ELF-1 (cell line): ENCODE results near the gene PKNOX2.

Source experiments
- DNase-seq: peaks from one replicate; pipeline ENCODE4 v3.0.0-alpha.2; 2016; ENCODE audit warnings: low read depth, low spot score

Gene PKNOX2, protein sequence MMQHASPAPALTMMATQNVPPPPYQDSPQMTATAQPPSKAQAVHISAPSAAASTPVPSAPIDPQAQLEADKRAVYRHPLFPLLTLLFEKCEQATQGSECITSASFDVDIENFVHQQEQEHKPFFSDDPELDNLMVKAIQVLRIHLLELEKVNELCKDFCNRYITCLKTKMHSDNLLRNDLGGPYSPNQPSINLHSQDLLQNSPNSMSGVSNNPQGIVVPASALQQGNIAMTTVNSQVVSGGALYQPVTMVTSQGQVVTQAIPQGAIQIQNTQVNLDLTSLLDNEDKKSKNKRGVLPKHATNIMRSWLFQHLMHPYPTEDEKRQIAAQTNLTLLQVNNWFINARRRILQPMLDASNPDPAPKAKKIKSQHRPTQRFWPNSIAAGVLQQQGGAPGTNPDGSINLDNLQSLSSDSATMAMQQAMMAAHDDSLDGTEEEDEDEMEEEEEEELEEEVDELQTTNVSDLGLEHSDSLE

GRCh38 chr11:125164422-125165110, at the start of gene PKNOX2:
Gene PKNOX2, plus strand, starts transcription at chr11:125164751. Its CDS starts 186,555 bp downstream, at chr11:125351306.
- peak; percentile 78 for DNase-seq

DNA sequence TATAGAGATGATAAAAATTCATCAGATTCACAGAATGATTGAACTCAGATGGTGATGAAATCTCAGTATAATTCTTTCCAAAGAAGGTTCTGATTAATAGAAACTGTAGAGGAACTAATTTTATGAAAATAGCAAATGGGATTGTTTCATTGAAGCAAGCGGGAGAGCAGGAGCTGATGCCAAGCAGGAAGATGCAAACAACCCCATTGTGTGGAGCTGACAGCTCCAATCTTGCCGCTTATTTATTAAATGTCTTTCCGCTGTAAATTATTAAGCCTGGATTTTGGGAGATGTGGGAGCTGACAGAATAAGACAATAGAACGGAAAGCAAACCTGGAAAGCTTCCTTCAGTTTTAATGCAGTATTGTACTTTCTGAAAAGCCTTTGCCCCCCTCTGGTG, 47.1 kb upstream of the PKNOX2 start:
- DNase-seq = no peak

DNA sequence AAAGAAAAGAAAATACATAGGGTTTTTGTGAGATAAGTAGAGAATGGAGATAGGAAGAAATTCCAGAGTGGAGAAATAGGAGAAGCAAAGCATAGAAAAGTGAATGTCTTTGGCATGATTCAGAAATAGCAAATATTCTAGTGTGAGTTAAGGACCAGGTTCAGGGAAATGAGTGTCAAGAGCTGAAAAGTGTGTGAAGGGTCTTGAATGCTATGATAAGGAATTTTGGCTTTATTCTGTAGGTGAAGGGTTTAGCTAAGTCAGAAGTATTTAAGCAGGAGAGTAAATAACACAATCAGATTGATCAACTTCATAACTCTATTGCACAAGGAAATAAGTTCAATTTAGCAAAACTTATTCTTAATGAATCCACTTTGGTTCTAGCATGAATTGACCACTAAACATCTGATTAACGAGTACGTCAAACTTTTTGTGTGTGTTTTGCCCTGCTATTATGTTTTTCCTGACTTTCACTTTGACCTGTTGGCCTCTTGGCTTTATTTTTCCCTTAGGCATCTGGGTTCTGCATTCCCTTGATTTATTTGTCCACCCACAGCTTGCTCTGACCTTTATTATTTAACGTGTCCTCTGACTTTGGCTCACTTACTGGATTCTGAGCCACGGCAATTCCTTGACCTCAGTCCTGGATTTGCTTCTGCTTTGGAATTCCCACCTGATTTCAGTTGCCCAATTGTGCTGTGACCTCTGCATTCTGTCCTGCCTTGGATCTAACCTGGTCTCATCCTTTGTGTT, 41.2 kb upstream of the PKNOX2 start:
- DNase-seq = no peak

GRCh38 chr11:125123947-125124617, 40.5 kb upstream of the PKNOX2 start:
- DNase-seq = peak; percentile 67

GRCh38 chr11:125124618-125124992, 39.9 kb upstream of the PKNOX2 start:
- DNase-seq = no peak

DNA sequence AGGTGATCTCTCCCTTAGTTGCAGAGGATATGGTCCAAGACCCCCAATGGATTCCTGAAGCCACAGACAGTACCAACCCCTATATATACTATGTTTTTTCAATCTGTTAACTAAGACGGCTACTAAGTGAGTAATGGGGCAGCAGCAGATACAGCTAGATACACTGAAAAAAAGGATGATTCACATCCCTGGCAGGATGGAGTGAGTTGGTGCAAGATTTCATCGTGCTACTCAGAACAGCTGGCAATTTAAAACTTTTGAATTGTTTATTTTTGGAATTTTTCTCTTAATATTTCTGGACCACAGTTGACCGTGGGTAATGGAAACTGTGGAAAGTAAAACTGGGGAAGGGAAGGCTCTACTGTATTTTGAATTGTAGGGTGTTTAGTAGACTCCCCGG, 36.1 kb upstream of the PKNOX2 start:
- DNase-seq = no peak

DNA sequence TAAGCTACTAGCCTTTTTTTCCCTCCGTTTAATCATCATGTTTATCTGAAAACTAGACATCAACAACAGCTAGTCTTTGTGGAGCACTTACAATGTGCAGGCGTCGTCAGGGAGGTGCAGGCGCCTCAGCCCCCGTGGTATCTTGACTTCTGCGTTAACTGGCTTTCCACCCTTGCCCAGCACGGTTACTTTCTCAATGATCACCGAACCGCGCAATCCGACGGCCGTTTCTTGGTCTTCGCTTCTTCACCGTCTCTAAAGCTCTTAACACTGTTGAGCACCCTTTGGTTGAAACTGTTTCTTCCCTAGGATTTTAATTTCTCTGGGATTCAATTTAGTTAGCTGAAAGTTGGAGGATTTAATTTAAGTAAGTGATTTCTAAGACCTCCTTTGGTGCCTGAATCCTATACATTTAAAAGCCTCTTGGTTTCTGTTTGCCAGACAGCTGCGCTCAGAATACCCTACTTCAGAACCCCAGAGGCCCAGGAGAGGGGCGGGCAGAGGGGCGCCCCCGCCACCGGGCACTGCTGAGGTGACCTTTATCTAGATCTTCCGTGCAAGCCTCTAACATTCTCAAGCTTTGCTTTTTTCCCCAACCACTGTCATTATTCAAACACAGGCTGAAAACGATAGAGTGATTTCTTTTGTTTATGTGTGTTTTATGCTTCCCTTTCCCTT, 35.1 kb upstream of the PKNOX2 start:
- DNase-seq = no peak

- no peak for DNase-seq
Measured at GRCh38 chr11:125132071-125132470, 32.5 kb upstream of the PKNOX2 start.

GRCh38 chr11:125132596-125132995, 32.0 kb upstream of the PKNOX2 start:
- DNase-seq = no peak

- DNase-seq = no peak
Measured at GRCh38 chr11:125136001-125136400, 28.6 kb upstream of the PKNOX2 start.

DNA sequence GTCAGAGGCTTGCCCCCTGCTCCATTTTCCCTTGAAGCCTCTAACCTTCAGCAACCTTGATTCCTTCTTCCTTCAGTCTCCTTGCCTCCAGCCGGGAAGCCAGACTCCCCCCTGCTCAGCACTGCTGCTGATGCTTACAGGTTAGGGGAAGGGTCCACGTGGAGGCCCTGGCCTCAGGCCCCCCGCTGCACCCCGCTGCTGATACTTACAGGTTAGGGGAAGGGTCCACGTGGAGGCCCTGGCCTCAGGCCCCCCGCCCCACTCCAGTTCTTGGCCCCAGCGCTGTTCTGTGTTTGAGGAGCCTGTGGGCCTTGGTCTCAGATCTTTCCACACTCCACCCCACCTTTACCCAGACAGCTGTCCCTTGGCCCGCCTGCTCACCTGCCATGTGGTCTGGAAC, 25.6 kb upstream of the PKNOX2 start:
- DNase-seq = no peak

DNA sequence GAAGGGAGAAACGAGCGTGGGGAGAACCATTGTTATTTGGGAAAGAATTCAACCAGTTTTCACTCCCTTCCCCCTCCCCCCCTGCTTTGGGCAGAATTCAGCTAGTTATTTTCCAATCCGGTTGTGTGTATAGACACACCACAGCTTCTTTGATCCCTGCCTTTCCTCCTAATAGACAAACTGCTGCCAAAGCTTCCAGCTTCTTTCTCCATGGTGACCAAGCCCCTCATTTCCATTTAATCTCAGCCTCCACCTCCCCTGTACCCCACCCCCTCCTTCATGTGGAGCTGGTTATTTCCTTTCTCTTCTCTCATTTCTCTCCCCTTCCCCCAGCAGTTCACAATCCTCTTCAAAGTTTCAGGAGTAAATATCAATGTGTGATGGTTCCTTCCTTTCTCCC, 24.8 kb upstream of the PKNOX2 start:
- DNase-seq = no peak

DNA sequence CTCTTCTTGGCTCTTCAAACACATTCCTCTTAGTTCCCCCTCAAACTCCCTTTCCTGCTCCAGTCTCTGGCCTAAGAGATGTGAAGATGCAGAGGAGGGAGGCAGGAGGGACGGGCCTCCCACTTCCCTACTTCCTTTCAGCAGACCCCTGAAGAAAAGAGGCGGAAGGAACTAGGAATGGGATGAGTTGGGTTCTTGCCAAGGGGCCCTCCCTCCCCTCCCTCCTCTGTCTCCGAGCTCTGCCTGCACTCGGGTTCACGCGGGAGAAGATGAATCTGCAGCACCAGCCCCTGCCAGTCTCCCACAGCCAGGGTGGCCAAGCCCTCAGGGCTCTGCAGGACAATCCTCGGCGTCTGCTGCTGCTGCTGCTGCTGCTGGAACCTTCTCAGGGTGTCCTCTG, 24.3 kb upstream of the PKNOX2 start:
- no peak for DNase-seq

- DNase-seq = peak; percentile 38
Measured at GRCh38 chr11:125141178-125141577, 23.4 kb upstream of the PKNOX2 start.

- DNase-seq = peak; percentile 94
Measured at GRCh38 chr11:125141686-125142535, 22.6 kb upstream of the PKNOX2 start.

DNA sequence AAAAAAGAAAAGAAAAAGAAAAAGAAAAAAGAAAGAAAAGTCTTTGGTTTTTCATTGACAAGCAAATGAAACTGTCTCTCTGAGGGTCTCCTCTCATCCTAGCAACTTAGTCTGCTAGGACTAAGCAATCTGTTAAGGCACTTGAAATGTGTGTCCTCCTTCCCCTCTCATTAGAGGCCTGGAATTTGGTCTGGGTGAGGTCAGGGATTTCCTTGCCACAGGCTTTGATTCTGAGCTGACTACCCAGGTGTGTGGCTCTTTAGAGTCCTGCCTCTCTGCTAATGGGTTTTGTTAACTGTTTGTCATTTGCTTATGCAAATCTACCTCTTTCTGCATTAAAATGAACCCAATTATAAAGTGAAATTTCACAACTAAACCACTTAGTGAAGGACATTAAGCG, 18.3 kb upstream of the PKNOX2 start:
- peak; percentile 63 for DNase-seq

DNA sequence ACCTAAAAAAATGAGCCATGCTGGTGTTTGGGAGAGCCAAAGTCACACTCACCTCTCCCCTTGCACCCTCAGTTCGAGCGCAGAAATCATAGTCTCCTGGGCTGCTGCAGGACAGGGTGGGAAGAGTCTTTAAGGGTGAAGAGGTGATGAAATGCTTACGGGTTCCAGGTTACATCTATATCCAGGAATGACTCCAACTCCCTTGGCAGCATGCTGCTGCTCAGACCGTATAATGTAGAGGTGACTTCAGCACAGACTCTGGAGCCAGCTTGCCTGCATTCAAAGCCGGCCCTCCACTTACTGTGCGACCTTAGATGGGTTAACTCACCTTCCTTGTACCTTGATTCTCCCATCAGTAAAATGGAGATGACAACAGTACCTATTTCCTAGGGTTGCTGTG, 17.3 kb upstream of the PKNOX2 start:
- no peak for DNase-seq

DNA sequence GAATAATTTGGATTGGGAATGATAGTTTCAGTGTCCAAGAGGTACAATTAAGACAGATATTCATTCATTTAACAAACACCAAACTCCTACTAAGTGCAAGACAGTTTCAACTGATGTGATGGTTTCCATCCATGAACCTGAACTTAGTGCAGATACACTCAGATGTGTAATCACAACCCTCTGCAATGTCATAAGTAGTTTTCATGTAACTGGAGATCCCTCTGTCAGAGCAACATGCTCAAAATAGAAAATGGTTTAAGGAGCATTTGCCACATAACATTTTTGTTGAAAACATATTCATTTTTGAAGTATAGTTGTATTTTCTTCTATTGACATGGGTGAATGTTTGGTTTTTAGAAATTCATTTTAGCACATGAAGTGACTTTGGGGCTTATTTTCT, 16.5 kb upstream of the PKNOX2 start:
- no peak for DNase-seq

DNA sequence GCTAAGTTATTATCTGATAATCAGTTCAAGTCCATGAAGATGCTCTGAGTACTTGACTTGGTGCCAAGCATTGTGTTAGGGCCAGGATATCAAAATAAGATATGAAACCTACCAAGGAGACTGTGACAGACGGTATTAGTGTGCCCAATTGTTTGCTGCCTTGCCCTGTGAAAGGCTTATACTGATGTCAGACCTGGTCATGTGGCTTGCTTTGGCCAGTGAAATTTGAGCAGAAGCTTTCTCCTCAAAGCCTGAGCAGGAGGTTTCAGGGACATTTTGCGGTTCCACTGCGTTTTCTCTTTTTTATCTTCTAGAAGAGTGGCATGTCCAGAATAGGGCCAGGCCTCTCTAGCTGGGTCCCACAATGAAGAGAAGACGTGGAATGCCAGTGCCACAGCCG, 15.8 kb upstream of the PKNOX2 start:
- DNase-seq = no peak

DNA sequence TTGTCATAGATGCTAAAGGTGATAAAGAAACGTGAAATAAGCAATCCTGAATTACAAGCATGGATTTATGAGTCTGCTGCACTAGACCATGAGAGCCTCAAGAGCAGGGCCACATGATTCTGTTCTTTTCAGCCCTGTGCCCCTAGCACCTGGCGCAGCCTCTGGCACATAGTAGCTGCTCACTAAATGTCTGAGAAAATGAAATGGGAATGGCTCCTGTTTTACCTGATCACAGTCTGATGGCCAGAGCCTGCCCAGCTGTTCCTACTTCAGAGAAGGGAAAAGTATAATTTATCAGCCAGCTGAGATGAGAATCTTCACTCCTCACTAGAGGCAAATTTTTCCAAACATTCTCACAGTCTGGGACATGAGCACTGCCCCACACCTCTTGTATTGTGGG, 10.7 kb upstream of the PKNOX2 start:
- no peak for DNase-seq
